ENCODE measurements around the gene SAAL1.

DNA sequence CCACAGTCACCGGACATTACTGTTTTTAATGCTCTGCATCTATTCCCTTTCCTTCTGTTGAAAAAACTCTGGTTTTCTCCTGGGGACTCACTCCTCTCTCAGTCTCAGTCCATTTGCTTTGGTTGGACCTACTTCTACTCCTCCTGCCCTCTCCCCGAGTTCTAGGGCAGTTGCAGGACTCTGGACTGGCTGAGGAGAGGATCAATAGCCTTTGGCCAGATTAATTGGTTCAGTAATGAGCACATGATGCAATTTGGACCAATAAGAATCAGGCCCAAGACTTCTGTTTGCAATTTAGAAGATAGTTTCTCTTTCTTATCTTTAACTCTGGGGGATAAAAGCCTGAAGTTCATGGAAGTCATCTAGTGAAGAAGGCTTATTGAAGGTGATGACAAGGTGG, 44.5 kb downstream of the SAAL1 start:
- TF ChIP-seq HCFC1 (IDR thresholded peaks at IDR 0.05; ENCODE audit: low read depth, low read length) (no peak), HDGF (IDR thresholded peaks at IDR 0.05) (no peak)
